HG03457 (cell line): Measurements from ENCODE around the gene AKAP6.

Experiments used
- ATAC-seq: cut with Tn5 transposase; IDR thresholded peaks from one replicate; pipeline ENCODE4 v1.9.1; 2021; ENCODE audit warnings: moderate number of reproducible peaks; ENCODE audit not compliant: unreplicated experiment

The AKAP6 gene

DNA sequence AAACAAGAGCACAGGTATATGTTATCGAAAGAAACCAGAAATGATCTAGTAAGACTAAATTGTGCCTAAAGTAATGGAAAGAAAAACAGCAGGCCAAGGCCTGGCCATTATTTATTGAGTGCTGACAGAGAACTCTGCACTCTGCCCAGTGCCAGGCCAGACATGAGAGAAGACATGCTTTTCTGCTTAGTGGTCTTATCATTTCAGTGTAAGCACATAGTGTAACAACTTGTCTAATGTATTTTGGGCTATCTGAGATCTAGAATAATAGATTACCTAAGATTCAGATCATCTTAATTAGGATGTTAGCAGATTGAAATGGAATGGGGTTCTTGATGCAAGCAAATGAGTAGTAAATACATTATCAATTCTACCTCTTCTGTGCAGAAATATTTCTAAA lies 278.3 kb downstream of the AKAP6 start:
- ATAC-seq, result no peak

DNA sequence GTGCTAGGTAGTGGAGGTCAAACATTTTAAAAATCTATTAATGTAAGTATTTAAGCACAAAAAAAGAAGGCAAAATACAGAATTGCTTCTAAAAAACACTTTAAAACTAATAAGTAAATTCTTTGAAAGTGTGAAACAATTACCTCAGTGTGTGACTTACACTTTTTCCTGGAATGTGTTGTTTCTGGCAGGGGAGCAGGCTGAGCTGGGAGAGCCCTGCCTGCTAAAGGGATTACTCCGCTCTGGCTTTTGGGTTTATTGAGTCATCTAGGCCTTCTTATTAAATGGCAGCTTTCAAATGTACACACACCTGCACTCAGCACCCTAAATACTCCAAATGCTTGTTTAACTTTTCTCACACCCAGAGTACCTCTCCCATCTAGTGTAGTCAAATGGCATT lies 279.8 kb downstream of the AKAP6 start:
- ATAC-seq, result no peak

DNA sequence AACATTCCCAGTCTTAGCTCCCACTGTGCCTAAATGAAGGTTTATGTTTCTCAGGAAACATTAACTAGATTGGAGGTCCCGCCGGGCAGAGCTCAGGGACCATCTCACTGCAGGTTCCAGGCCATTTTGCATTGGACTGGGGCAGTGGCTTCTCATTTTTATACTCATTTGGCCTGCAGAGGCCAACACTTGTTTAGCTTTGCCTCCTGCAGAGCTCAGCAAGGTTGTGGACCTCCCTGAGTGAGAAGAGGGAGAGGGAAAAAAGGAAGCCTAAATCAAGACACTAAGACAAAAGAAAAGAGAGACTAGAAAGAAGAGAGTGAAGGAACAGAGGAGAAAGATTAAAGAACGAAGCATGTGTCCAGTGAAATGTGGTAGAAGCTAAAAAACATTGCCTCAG lies 280.3 kb downstream of the AKAP6 start:
- no peak for ATAC-seq

DNA sequence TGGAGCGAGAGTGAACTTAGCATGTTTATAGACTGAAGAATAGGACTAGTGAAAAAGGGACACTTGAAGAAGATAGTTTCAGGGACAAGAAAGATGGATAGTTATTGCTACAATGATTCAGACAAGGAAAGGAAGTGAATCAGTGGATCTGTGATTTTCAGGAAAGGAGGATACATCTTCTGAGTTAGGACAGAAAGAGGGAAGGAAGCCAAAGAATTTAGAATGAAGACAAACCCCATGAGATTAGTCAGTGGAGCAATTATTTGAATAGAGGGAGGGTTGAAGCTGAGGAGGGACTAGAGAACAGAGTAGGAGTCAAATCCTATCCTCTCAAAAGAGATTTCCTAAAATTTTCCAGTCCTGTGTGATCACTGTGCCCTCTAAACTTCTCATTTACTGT lies 282.7 kb downstream of the AKAP6 start:
- no peak for ATAC-seq

DNA sequence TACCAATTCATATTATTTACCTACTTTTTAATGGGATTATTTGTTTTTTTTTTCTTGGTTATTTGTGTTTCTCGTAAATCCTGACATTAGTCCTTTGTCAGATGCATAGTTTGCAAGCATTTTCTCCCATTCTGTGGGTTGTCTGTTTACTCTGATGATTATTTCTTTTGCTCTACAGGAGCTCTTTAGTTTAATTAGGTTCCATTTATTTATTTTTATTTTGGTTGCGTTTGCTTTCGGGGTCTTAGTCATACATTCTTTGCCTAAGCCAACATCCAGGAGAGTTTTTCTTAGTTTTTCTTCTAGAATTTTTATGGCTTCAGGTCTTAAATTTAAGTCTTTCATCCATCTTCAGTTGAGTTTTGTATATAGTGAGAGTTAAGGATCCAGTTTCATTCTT lies 289.9 kb downstream of the AKAP6 start:
- ATAC-seq, result no peak

DNA sequence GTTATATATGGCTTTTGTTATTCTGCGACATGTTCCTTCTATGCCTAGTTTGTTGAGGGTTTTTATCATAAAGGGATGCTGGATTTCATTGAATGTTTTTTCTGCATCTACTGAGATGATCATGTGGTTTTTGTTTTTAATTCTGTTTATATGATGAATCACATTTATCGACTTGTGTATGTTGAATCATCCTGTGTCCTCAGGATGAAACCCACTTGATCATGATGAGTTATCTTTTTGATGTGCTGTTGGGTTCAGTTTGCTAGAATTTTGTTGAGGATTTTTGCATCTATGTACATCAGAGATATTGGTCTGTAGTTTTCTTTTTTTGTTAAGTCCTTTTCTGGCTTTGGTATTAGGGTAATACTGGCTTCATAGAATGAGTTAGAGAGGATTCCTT lies 291.2 kb downstream of the AKAP6 start:
- no peak for ATAC-seq

DNA sequence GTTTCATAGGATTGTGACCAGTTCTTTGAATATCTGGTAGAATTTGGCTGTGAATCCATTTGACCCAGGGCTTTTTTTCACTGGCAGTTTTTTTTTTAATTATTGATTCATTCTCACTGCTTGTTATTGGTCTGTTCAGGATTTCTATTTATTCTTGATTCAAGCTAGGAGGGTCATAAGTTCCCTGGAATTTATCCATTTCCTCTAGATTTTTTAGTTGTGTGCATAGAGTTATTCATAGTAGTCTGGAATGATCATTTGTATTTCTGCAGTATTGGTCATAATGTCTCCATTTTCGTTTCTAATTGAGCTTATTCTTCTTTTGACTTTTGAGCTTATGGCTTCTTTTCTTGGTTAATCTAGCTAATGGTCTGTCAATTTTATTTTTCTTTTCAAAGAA lies 291.6 kb downstream of the AKAP6 start:
- no peak for ATAC-seq

DNA sequence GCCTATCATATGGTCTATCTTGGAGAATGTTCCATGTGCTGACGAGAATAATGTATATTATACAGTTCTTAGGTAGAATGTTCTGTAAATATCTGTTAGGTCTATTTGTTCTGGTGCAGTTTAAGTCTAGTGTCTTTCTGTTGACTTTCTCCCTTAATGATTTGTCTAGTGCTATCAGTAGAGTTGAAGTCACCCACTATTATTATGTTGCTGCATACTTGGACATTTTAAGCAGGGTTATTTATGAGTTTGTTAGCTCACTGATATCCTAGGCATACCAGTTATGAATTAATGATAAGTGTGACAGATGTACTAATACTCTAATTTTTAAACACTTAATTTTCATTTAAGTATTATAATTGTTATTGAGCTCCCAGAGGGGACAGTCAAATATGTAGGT lies 292.5 kb downstream of the AKAP6 start:
- no peak for ATAC-seq

DNA sequence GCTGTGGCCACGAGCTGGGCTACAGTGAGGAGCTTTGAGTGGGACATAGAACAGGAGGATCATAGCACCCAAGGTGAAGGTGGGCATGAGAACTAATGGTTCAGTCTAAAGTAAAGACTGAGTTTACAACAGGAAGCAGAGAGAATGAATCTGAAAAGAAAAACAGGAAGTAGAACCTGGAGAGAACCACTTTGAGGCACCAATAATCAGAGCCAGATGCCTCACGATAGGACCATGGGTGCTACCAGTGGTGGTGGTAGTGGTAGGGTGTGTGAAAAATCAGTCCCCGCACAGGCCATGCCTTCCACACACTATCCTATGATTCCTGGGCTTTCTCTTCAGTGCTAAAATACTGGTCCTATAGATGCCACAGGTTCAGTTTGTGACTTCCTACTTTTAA lies 293.6 kb downstream of the AKAP6 start:
- no peak for ATAC-seq

DNA sequence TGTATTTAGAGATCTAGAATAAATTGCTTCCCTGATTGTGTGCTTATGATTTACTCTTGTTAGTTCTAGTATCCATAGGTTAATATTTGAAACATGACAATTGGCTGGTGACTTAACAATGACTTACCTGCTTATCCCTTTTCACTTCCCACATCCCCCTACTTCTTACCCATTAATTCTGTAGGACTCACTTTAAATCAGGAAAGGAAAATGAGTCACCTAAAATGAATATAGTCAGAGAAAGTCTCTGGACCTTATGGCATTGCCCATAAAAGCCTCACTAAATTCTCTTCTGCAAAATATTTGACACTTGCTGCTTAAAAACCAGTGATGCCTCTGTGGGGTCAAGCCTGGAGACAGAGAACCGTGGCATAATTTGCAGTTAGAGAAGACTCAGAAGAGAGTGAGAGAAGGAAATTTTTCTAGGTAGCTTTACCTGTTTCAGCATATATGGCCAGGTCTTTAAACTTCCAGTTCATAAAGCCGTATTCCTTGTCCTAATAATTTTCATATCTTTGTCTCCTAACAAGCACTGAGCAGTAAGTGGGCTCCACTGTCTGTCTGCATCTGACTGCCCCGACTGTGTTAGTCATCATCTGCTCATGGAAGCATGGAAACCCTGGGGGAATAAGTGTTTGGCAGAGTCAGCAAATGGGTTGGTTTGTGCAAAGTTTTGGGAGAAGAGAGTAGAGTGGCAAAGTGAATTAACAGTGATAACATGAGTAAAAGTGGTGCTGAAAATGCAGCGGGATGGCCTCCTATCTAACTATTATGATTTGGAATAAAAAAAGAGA lies 294.4 kb downstream of the AKAP6 start:
- ATAC-seq, result no peak

DNA sequence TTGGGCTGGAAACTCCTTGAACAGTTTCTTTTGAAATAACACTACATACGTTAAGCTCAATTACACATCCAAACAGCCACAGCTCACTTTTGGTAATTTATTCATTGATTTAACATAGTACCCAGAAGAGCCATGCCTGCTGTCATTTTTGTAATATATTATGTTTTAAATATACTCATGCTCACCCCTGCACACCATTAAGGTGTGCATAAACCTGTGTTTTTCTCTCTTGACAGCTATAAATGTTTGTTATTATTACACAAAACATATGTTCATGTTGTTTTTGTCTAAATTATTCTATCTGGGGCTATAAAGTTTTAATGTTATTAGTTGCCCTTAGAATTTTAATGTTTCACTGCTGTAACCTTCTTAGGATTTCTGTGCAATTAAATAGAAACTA lies 296.1 kb downstream of the AKAP6 start:
- ATAC-seq, result no peak

DNA sequence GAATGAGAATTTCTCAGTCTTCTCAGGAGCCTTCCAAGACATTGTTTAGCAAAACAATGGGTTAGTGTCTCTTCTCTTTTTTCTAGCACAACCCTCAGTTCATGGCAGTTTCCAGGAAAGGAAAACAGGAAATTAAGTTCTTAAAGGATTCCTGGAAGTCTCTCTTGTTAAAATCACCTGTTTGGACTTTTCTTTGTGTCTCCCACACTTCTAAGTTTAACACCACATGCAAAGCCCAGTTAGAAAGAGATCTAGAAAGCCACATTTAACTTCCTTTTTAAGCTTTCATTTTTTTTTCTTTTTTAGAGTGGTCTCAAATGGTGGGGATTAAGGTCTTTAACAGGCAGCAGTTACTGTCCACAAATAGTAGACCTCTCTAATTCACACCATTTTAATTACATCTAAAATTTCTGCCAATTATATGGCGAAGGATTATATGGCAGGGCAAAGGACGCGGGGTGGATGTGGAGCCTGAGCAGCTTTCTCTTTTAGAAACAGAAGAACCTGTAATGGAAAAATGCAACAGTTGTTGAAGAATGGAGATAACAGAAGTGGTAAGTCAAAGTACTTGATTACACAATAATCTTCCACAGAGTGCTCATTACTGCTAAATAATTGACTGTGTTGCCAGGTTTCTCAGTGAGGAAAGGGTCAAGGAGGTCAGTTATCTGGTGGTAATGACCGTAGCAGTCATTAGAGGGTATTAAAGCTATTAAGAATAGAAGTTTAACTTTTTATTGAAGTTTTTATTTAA lies 298.6 kb downstream of the AKAP6 start:
- no peak for ATAC-seq

DNA sequence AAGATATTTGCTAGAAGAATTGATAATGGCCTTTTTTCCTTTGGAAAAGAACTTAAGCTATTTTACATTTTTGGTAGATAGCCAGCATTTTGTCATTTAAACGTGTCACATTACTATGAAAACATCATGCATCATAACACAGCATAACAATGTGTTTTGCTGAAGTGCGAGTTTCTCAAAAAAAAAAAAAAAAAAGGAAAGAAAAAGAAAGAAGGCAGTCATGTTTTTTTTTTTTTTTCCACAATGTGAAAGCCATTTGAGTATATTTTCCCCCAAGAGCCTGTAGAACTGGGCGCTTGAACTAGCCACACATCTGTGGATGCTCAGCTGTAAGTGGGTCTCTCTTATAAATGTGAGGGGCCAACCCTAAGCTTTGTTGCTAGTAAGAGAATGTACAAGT lies 300.1 kb downstream of the AKAP6 start:
- ATAC-seq, result no peak

DNA sequence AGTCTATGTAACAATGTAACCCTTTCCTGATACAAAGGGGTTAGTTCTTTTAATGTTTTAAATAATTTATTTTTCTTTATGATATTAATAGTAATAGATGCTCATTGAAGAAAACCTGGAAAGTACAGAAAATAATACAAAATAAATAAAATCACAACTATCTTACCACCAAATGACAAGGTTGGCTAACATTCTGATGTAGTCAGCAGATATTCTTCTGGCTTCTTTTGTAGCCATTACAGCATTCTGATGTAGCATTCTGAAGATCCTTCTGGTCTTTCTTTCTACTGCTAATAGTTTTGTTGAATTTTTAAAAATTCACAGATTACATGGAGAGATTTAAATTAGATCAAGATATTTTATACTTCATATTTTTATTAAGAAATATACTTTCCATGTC lies 301.6 kb downstream of the AKAP6 start:
- ATAC-seq, result no peak

DNA sequence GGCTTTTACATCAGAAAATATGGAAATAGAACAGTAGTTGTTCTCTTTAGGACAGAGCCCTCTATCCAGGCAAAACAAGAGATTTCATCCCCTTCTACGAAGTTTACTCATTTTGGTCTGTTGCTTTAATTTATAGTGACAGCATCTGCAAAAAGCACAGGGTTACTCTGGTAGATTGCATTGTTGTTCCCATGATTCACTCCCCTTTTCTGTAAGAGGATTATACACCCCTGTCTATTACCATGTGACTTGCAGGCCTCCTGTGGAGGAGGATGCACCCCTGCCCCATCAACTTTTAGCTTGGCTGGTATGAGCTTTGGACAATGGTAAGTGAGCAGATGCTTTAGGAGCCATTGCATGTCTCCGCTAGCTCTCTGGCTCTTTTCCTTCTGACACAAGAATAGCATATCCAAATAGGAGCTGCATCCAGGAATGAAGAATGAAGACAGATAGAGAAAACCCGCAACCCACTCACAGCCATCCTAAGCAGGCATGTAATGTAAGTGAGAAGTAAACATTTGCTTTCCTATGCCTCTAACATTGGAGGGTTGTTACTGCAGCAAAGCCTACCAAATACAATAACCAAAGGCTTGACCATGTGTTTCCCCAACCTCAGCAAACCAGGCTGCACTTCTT lies 304.2 kb downstream of the AKAP6 start:
- ATAC-seq, result no peak

DNA sequence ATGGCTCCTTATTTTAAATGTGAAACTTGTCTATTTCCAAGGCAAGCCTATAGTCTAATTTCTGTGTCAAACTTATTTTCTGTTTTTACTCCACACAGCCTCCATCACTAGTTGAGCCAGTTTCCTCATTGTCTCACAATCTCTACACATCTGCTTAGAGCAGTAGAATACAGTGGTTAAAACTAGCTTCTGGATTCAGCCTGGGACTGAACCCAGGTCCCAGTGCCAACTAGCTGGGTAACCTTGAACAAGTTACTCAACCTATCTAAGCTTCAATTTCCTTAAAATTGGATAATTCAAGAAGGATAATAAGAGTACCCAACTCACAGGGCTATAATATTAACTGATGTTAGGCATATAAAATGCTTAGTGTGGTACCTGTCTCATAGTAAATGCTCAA lies 304.8 kb downstream of the AKAP6 start:
- no peak for ATAC-seq

DNA sequence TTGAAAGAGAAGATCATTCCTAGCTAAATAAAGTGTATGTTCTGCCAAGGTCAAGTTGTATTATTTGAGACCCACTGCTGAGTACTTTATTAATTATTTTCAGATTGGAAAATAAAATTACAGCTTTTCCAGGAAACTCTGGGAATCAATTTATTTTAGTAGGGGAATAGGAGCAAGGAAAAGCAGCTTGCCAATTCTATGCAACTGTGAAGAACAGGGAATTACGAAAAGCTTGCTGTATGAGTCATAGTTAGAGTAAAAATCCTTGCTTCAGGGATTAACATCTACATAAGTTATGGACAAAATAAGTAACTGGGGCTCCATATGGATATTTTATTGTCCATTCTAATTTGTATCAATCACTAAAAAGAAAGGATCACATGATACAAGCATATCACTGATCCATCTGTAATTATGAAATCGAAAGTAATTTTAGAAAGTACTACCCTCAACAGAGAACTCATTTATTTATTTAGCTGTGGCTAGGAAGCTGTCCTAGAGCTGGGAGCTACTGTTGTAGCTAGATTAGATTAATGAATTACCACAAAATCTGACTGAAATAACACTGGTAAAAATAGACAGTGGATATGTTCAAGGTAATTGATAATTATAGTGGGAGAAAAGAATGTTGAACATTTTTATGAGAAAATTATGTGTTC lies 306.1 kb downstream of the AKAP6 start:
- ATAC-seq, result no peak

DNA sequence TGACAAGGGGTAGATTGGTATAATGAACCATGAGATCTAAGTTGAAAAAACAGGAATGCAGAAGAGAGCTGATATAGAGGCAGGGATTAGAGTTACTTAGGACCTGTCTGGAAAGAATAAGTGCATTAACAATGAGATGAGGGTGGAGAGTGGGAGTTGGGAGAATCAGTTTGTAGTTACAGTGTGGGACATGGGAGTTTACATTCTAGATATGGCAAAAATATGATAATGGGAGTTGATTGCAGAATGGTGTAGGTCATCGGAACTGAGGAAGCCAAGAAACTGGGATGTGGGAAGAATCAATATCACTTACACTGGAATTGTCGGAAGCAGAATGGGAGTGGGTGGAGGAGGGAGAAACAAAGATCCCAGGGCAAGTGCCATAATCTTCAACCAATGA lies 308.5 kb downstream of the AKAP6 start:
- ATAC-seq, result no peak

DNA sequence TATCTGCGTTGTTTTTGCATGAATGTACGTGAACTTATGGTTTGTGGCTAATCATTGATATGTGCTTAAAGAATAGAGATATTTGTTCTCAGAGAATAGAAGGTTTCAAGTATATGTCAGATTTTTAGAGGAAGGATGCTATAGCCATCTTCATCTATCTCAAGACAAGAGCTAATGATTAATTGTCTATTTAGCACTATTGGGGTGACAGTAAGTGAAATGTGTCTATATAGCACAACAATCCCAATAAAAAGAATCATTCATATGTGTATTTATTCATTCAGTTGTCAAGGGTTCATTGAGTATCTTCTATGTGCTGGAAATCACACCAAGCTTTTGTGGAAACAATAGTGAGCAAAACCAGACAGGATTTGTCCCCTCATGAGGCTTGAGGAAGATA lies 310.1 kb downstream of the AKAP6 start:
- no peak for ATAC-seq

DNA sequence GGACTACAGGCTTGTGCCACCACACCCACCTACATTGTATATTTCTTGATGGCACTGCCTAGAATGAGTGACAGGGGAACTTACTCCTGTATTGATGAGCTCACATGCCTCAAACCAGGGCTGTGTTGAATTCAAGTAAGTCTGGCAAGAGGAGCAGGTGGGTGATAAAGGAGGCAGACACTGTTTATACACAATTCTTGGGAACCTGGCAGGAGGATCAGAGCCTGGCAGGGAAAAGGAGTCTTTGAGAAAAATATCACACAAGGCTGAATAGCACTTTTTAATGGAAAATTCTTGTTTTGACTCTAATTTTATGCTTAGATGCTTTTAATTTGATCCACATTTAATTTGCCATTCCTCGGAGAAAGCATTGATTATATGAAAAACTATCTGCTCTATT lies 316.5 kb downstream of the AKAP6 start:
- no peak for ATAC-seq

DNA sequence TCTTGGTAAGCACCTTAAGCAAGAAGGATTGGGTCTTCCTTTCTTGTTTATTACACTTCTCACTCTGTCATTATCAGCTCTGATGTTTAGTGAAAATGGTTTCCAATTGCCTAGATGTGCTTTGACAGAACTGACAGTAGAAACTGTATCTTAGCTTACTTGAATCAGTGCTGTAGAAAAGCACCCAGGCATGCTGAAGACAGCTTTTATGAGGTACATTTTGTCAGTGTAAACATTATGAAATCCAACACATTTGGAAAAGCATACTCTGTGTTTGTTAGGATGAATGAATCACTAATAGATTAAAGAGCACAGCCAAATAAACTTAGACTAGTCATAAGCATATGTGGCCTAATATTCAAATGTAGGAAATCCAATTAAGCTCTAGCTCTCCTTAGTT lies 319.3 kb downstream of the AKAP6 start:
- ATAC-seq, result no peak

DNA sequence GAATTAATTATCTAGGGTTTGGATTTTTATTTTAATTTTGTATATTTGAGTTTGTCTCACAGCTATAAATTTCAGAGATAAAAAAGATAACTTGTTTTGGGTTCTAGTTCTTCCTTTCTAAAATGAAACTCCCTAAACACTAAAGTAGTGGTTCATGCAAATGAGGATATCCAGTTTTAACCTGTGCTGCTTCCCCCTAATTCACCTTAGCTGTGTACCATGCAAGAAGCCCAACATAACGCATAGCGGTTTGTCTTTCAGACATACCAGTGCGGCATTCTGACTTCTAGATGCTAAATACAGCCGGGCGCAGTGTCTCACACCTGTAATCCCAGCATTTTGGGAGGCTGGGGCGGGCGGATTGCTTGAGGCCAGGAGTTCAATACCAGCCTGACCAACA lies 320.9 kb downstream of the AKAP6 start:
- no peak for ATAC-seq
